GM12892 (cell line): ENCODE data around the gene MGAT5.

Source experiments
- POLR2AphosphoS5 ChIP-seq: IDR thresholded peaks from 2 replicates; pipeline ENCODE4 v1.6.1; 2011; ENCODE audit warnings: low read depth, low read length, control low read depth
- TAF1 ChIP-seq: IDR thresholded peaks from 2 replicates; pipeline ENCODE4 v1.6.1; 2011; ENCODE audit warnings: low read depth, mild to moderate bottlenecking, control low read depth, low read length, borderline replicate concordance

GRCh38 chr2:134217924-134218323 lies 35.9 kb upstream of the MGAT5 start:
- TF ChIP-seq TAF1 (no peak), POLR2AphosphoS5 (no peak)
